OCI-LY7 (cell line): ENCODE measurements around the gene KCNAB3. TPM values are rescaled to one million over a fixed set of nuclear protein-coding genes. Genes with fewer than 3 reads are reported as not detected.

Source experiments
- BruUV-seq: library from RNA; stranded (reverse); fragments of 400-500 nt; replicated peaks from 2 replicates; lab custom pipeline; 2021; lab: Mats Ljungman, UMichigan
- CTCF ChIA-PET: fragments of 300-600 bp; sonication (Branson Sonifier 250); formaldehyde crosslinking; loops from one replicate; lab custom pipeline; 2022; ENCODE audit warnings: antibody characterized with exemption; ENCODE audit not compliant: unreplicated experiment; lab: Charles Lee
- POLR2A ChIA-PET: fragments of 300-600 bp; sonication (Branson Sonifier 250); formaldehyde crosslinking; loops from one replicate; lab custom pipeline; 2022; ENCODE audit warnings: antibody characterized with exemption; lab: Charles Lee
- DNase-seq: peaks from one replicate; pipeline ENCODE4 v3.0.0-alpha.2; 2015; ENCODE audit warnings: low spot score
- H2AFZ ChIP-seq: fragments of 200-600 bp; sonication (generic), shearing (Covaris generic); 2 replicates; pipeline ENCODE4 v1.6.1; 2014; ENCODE audit warnings: mild to moderate bottlenecking, antibody characterized with exemption, low read length, moderate library complexity
- H3K27ac ChIP-seq: fragments of 200-600 bp; sonication (generic); 2 replicates; pipeline ENCODE4 v1.5.1; 2014; ENCODE audit warnings: mixed run types, low read depth, mild to moderate bottlenecking, moderate library complexity, low read length, inconsistent platforms; ENCODE audit not compliant: poor library complexity, severe bottlenecking
- H3K36me3 ChIP-seq: fragments of 200-600 bp; sonication (generic); 2 replicates; pipeline ENCODE4 v1.6.1; 2014; ENCODE audit warnings: mild to moderate bottlenecking, antibody characterized with exemption, low read length, moderate library complexity, mixed read lengths; ENCODE audit not compliant: insufficient read depth
- H3K4me1 ChIP-seq: fragments of 200-600 bp; sonication (generic); 2 replicates; pipeline ENCODE4 v1.5.1; 2014; ENCODE audit warnings: mild to moderate bottlenecking, low read length; ENCODE audit not compliant: insufficient read depth, poor library complexity, severe bottlenecking
- H3K4me2 ChIP-seq: fragments of 200-600 bp; sonication (generic); 2 replicates; pipeline ENCODE4 v1.6.1; 2014; ENCODE audit warnings: mild to moderate bottlenecking, low read length
- H3K4me3 ChIP-seq: fragments of 200-600 bp; sonication (generic); 2 replicates; pipeline ENCODE4 v1.5.1; 2014; ENCODE audit warnings: mild to moderate bottlenecking, low read depth, low read length; ENCODE audit not compliant: poor library complexity, severe bottlenecking
- H3K79me2 ChIP-seq: fragments of 200-600 bp; sonication (generic); 2 replicates; pipeline ENCODE4 v1.6.1; 2016; ENCODE audit warnings: low read depth, mild to moderate bottlenecking, low read length, moderate library complexity, mixed read lengths; ENCODE audit not compliant: insufficient read depth
- H3K9me2 ChIP-seq: fragments of 200-600 bp; sonication (generic); 2 replicates; pipeline ENCODE4 v1.6.1; 2016; ENCODE audit warnings: mild to moderate bottlenecking, low read length, mixed read lengths; ENCODE audit not compliant: insufficient read depth
- H3K9me3 ChIP-seq: fragments of 200-600 bp; sonication (generic); 2 replicates; pipeline ENCODE4 v1.6.1; 2014; ENCODE audit warnings: mild to moderate bottlenecking, mixed run types, low read length, mixed read lengths
- H4K20me1 ChIP-seq: fragments of 200-600 bp; sonication (generic); 2 replicates; pipeline ENCODE4 v1.6.1; 2014; ENCODE audit warnings: mild to moderate bottlenecking, antibody characterized with exemption, low read length, moderate library complexity, mixed read lengths; ENCODE audit not compliant: insufficient read depth
- EZH2phosphoT487 ChIP-seq: fragments of 200-600 bp; sonication (generic); IDR thresholded peaks from 2 replicates; pipeline ENCODE4 v1.6.1; 2018; ENCODE audit warnings: low read depth, borderline replicate concordance, mild to moderate bottlenecking, mixed run types, antibody characterized with exemption, low read length, moderate library complexity, mixed read lengths
- intact Hi-C: fragments of 100-400 bp; cut with micrococcal nuclease; formaldehyde crosslinking; loops from one replicate; pipeline ENCODE4 v1.10.0; 2022; ENCODE audit not compliant: unreplicated experiment
- total RNA-seq, 2 experiments: library from RNA; depleted of rRNA in 1 of 2; stranded (reverse); fragments of >200 nt in 1 of 2; shearing (Covaris generic) in 1 of 2; gene quantifications; 2 replicates each; pipeline ENCODE4 v1.2.3, GENCODE V29; 2014 to 2022
- TF ChIP-seq, protein P1 (sequence below): fragments of 200-600 bp; sonication (generic); conservative IDR thresholded peaks from 2 replicates; pipeline ENCODE4 v1.5.1; 2014; ENCODE audit warnings: mild to moderate bottlenecking, antibody characterized with exemption, low read length, moderate library complexity, mixed read lengths

Gene KCNAB3
- total RNA-seq, 2 experiments from 2014 or later: 4.3 to 14.3 TPM

DNA sequence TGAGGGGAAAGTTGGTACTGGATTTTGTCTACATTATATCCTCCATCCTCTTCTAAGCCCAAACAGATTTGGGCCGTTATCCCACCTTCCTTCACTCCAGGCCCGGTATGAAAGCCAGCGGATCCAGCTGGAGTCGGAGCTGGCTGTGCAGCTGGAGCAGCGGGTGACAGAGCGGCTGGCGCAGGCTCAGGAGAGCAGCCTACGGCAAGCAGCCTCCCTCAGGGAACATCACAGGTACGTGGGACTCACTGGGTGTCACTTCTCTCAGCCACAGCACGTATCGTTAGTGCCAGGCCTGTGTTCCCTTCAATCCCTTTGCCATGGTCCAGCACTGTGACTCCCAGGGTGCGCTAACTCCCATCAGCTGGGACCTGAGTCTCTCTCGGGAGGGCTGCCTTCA lies 13.6 kb upstream of the KCNAB3 start:
- H3K27ac ChIP-seq: no peak overlapping the region
- H3K9me2 ChIP-seq: no peaks in the 10 kb centered on the region
- no peaks in the 10 kb centered on the region for H3K4me1 ChIP-seq
- H2AFZ ChIP-seq: no peak overlapping the region
- POLR2A ChIA-PET: no interaction called here
- TF ChIP-seq, protein P1, sequence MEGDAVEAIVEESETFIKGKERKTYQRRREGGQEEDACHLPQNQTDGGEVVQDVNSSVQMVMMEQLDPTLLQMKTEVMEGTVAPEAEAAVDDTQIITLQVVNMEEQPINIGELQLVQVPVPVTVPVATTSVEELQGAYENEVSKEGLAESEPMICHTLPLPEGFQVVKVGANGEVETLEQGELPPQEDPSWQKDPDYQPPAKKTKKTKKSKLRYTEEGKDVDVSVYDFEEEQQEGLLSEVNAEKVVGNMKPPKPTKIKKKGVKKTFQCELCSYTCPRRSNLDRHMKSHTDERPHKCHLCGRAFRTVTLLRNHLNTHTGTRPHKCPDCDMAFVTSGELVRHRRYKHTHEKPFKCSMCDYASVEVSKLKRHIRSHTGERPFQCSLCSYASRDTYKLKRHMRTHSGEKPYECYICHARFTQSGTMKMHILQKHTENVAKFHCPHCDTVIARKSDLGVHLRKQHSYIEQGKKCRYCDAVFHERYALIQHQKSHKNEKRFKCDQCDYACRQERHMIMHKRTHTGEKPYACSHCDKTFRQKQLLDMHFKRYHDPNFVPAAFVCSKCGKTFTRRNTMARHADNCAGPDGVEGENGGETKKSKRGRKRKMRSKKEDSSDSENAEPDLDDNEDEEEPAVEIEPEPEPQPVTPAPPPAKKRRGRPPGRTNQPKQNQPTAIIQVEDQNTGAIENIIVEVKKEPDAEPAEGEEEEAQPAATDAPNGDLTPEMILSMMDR: no peak
- TF ChIP-seq EZH2phosphoT487: no peak
- no TSS peak for BruUV-seq
- no peak for DNase-seq
- no peak overlapping the region for H3K4me3 ChIP-seq
- CTCF ChIA-PET: no interaction called here
- no peaks in the 10 kb centered on the region for H4K20me1 ChIP-seq
- H3K4me2 ChIP-seq: no peak overlapping the region
- peaks cover 91% of the 10 kb centered on the region for H3K36me3 ChIP-seq
- intact Hi-C loops: no loop called here
- no peaks in the 10 kb centered on the region for H3K79me2 ChIP-seq
- no peaks in the 10 kb centered on the region for H3K9me3 ChIP-seq

DNA sequence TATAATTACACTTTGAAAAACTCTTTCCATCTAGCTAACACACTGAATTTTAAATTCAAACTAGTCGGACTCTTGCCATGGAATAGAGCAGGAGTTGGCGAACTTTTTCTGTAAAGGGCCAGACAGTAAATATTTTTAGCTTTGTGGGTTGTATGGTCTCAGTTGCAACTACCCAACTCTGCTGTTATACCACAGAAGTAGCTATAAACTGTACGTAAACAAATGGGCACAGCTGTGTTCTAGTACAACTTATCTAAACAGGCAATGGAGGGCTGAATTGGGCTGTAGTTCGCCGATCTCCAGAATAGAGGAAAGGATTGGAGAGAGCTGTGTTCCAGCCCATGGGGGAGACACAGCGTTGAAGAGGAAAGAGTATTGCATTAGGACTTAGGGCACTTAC lies 11.1 kb upstream of the KCNAB3 start:
- H3K4me1 ChIP-seq: no peaks in the 10 kb centered on the region
- DNase-seq: no peak
- POLR2A ChIA-PET: no interaction called here
- no peak overlapping the region for H3K27ac ChIP-seq
- peaks cover 91% of the 10 kb centered on the region for H3K36me3 ChIP-seq
- TF ChIP-seq, protein P1: no peak
- TF ChIP-seq EZH2phosphoT487: no peak
- no peaks in the 10 kb centered on the region for H3K9me2 ChIP-seq
- no peak overlapping the region for H3K4me3 ChIP-seq
- no peaks in the 10 kb centered on the region for H3K79me2 ChIP-seq
- no peaks in the 10 kb centered on the region for H4K20me1 ChIP-seq
- intact Hi-C loops: no loop called here
- CTCF ChIA-PET: no interaction called here
- H3K4me2 ChIP-seq: no peak overlapping the region
- no peaks in the 10 kb centered on the region for H3K9me3 ChIP-seq
- no peak overlapping the region for H2AFZ ChIP-seq
- TSS peak; percentile 61 for BruUV-seq

DNA sequence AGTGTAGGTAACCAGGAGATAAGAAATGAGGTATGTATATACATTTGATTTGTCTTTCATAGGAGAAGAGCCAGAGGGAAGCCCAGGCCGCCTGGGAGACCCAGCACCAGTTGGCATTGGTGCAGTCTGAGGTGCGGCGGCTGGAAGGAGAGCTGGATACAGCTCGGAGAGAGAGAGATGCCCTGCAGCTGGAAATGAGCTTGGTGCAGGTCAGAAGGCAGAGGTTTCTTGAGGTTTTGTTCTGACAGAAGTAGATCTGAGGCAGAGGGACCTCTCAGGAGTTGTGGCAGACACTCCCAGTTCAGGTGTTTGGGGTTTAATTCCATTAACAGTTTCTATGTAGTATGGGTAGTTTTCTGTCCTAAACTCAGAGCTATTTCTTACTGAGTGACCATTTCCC lies 10.4 kb upstream of the KCNAB3 start:
- DNase-seq: no peak
- Histone ChIP-seq H3K4me3 (no peak overlapping the region), H4K20me1 (no peaks in the 10 kb centered on the region), H2AFZ (no peak overlapping the region), H3K9me3 (no peaks in the 10 kb centered on the region), H3K4me1 (no peaks in the 10 kb centered on the region), H3K27ac (no peak overlapping the region), H3K36me3 (peaks cover 90% of the 10 kb centered on the region), H3K9me2 (no peaks in the 10 kb centered on the region), H3K79me2 (no peaks in the 10 kb centered on the region), H3K4me2 (no peak overlapping the region)
- ChIA-PET POLR2A (no interaction called here), CTCF (no interaction called here)
- BruUV-seq: no TSS peak
- intact Hi-C loops: no loop called here
- no peak for TF ChIP-seq EZH2phosphoT487
- TF ChIP-seq, protein P1: no peak
